CD4-positive, alpha-beta T cell treated with Interleukin-15 for 4 hours (primary cell): ENCODE data around the gene STS.
A peak's percentile ranks its signal among the peaks of the same experiment; 100 is the strongest.

ENCODE experiments used
- DNase-seq: peaks from one replicate; pipeline ENCODE4 v3.0.0-alpha.2; 2020; ENCODE audit warnings: low spot score

The STS gene, protein sequence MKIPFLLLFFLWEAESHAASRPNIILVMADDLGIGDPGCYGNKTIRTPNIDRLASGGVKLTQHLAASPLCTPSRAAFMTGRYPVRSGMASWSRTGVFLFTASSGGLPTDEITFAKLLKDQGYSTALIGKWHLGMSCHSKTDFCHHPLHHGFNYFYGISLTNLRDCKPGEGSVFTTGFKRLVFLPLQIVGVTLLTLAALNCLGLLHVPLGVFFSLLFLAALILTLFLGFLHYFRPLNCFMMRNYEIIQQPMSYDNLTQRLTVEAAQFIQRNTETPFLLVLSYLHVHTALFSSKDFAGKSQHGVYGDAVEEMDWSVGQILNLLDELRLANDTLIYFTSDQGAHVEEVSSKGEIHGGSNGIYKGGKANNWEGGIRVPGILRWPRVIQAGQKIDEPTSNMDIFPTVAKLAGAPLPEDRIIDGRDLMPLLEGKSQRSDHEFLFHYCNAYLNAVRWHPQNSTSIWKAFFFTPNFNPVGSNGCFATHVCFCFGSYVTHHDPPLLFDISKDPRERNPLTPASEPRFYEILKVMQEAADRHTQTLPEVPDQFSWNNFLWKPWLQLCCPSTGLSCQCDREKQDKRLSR

DNA sequence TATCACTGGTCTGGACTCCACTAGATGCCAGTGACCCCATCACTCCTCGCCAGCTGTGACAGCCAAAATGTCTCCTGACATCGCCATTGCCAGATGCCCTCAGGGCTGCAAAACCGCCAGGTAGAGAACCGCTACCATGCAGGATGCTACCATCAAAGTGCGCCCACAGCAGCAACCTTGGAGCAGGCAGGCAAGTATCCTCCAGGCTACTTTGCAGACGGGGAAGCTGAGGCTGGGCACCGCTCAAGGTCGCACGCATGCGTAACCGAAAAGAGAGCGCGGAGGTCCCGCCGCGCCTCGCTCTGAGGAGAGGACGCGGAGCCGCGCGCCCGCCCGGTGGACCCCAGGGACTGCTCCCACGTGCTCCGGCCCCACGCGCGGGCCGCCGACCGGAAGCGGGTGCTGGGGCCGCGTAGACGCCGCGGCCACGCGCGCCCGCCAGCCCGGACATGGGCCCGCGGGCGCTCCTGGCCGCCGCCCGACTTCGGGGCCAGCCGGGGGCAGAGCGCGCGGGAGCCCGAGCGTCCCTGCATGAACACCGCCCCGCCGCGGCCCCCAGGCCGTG, at the start of gene STS:
STS (plus strand) TSS at position 300 of the 565 bp plus-strand sequence. CDS start 105,488 bp downstream, outside the sequence.
- DNase-seq = peak; percentile 7

DNA sequence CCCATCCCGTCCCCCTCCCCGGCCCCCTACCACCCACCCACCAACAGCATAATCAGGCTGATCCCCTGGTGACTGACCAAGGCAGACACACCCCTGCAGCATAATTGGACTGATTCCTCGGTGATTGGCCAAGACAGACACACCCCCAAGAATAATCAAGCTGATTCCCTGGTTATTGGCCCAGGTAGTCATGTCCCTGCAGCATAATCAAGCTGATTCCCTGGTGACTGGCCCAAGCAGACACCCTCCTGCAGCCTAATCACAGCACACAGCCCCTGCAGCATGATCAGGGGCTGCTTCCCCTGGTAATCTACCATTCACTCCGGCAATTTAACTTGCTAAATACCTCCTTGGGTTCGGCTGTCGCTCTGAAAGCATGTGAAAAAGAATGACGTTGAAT, 47.5 kb upstream of the STS start:
- no peak for DNase-seq

DNA sequence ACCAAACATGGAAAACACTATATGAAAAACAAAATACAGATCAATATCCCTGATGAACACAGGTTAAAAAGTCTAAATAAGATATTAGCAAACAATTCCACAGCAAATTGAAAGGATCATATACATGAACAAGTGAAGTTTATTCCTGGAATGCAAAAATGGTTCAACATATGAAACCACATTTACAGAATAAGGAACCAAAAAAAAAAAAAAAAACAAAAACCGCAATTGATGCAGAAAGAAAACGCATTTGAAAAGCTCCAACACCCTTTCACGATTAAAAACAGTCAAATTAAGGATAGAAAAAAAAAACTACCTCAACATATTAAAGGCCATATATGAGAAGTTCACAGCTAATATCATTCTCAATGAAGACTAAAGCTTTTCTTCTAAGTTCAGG, 45.4 kb upstream of the STS start:
- no peak for DNase-seq

DNA sequence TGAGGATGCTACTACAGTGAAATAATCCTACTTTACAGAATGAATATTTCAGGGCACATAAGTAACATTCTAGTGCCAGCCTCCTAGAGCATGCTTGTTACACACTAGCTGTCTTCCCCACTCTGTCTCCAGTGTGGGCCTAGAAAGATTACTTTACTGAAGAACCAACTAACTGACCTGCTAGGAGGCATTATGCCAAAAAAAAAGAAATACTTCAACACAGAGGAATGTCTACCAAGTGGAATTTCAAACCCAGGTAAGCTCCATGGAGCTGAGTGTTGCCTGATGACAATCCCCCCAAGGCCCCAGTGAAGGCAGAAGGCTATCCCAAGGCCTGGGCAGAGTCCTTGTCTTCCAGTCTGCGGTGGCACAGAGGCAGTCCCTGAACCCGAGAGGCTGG, 40.9 kb upstream of the STS start:
- no peak for DNase-seq

DNA sequence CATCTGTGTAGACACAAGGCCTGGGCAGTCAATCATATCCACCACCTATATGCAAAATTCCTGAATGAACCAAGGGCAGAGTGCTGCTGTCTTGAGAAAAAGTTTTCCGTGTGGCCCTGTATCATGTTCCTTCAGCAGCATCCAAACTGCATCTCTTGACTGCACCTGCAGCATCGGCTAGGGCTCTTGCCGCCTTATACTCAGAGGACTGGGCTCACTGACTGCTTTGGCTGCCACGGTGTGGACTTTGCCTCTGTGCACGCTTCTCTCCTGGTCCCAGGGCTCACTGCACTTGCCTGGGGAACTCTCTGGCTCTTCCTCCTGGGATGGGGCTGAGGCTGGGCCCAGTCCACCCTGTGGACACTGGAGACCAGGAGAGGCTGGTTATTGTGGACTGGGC, 39.5 kb upstream of the STS start:
- DNase-seq = no peak

DNA sequence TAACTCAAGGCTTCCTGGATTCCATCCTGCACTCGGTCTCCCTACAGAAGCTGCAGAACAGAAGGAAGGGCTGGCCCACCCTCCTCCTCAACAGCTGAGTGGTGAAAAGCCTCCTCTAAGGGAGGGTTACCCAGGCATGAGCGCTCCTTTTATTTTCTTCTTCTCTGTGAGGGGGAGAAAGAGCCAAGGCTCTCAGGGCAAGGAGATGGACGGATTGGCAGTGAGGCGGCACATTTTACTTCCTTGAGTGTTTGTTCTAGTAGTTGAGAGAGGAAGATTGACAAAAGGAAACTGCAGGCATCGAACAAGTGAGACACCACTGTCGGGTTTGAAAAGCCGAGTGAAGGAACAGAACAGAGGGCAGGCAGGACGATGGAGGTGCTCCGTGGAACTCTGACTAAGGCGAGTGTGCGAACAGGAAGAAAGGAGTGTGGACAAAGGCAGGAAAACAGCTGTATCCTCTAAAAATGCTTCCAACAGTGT, 38.4 kb upstream of the STS start:
- DNase-seq = no peak

DNA sequence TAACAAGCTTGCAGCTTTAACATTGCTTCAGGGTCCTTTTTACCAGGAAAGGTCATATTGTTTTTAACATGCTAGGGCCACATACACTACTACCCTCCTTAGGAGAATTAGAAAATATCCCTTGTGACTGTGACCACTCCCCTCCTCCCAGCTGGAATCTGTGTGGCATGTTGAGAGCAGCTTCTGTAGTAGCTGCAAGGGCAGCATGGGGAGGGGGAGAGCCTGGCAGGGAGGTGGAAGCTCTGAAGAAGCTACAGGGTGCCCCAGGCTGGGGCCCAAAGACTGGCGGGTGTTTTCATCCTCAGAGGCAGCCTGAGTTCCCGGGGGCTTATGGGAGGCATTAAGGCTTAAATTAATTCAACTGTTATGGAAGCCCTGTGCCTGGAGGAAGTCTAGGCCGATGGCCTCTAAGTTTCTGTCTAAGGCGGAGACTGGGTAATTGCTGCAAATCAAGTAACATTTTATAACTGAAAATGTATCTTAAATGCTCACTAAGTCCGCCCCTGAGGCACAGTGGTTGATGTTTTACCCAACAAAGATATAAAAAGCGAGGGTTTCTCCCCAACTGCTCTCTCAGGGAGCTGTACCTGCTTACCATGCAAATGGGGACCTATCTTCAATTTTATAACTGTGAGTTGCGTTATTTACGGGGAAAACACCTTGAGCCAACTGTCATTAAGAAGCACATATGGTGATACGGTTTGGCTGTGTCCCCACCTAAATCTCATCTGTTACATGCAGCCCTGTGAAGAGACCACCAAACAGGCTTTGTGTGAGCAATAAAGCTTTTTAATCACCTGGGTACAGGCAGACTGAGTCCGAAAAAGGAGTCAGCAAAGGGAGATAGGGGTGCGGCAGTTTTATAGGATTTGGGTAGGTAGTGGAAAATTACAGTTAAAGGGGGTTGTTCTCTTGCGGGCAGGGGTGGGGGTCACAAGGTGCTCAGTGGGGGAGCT, 37.4 kb upstream of the STS start:
- no peak for DNase-seq

DNA sequence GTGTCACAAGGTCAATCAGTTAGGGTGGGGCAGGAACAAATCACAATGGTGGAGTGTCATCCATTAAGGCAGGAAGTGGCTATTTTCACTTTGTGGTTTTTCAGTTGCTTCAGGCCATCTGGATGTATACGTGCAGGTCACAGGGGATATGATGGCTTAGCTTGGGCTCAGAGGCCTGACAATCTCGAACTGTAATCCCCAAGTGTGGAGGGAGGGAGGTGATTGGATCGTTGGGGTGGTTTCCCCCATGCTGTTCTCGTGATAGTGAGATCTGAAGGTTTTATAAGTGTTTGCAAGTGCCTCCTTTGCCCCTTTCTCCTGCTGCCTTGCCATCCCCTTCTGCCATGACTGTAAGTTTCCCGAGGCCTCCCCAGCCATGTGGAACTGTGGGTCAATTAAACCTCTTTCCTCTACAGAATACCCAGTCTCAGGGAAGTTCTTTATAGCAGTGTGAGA, 36.7 kb upstream of the STS start:
- no peak for DNase-seq

DNA sequence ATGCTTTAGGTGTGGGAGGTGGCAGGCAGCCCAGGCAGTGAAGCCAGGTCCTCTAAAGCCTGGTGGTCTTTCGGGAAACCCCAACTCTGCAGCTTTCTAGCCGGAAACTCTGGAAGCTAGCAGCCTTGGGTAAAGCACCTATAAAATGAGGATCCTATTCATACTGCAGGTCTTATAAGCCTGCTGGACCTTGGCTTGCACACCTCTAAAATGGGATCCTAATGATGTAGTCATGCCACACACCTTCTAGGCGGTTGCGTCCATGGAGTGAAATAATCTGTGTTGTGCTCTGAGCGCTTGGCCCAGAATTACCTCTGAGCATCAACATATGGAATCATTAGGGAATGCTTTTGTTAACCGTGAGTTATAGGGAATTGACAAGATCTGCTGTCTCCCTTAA, 36.0 kb upstream of the STS start:
- no peak for DNase-seq

DNA sequence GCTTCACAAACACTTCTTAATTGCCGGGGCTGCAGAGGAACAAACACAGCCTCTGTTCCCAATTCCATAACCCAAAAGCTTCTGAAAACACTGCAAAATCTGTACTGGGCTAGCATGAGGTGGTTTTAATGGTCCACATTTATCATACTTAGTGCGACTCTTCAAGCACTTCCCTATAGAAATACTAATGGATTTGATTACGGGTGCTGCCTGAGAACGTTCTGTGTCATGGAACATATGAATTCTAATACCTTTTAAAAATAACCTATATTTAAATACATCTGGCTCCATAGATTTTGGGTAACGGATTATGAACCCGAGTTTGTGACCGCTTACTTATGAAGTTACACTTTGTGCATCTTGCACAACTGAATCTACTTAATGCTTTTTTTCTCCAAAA, 35.4 kb upstream of the STS start:
- no peak for DNase-seq

DNA sequence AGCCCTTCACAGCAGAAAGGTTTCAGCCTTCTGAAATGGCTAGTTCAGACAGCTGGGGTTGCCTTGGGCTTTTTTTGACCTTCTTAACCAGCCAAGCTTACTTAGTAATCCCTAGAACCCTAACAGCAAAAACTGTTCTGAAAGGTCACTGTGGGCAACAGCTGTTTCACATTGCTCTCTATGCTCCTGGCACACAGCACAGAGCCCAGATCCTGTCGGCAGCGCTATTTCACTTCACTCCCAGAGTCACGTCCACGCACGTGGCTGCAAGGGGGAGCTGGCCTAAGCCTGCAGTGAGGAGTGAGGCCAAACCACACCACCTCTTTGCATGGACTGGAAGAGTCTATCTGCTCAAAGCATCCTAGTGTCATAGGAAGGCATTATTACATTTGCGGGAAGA, 32.0 kb upstream of the STS start:
- no peak for DNase-seq

DNA sequence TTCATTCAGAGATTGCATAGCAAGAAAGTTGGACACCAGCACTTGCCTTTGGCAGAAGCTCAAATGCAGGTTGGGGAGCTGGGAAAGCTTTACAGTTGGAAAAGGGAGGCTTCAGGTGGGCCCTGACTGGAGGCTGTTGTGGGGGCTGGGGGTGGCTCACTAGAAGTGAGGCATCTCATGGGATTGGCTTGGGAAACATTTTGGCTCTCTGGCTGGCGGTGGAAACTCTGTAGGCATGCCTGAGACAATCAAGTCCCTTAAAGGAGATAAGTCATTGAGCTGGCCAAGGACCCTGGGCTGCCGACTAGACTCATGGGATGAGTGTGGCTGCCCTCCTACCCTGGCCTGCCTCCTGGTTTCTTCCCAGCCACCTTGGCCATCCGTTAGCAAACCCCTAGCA, 31.4 kb upstream of the STS start:
- DNase-seq = no peak

DNA sequence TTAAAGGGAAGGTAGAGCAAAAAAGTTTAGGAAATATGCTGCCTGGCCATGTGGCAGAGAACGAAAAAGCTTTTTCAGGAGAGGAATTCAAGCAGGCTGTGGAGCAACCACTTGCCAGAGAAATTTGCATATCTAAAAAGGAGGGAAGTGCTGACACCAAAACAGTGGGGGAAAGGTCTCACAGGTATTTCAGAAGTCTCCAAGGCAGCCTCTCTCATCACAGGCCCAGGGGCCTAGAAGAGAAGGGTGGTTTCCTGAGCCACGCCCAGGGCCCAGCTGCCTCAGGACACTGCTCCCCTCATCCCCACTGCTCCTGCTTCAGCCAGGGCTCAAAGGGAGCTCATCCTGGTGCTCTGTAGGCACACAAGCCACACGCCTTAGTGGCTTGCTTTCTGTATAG, 29.9 kb upstream of the STS start:
- DNase-seq = no peak

DNA sequence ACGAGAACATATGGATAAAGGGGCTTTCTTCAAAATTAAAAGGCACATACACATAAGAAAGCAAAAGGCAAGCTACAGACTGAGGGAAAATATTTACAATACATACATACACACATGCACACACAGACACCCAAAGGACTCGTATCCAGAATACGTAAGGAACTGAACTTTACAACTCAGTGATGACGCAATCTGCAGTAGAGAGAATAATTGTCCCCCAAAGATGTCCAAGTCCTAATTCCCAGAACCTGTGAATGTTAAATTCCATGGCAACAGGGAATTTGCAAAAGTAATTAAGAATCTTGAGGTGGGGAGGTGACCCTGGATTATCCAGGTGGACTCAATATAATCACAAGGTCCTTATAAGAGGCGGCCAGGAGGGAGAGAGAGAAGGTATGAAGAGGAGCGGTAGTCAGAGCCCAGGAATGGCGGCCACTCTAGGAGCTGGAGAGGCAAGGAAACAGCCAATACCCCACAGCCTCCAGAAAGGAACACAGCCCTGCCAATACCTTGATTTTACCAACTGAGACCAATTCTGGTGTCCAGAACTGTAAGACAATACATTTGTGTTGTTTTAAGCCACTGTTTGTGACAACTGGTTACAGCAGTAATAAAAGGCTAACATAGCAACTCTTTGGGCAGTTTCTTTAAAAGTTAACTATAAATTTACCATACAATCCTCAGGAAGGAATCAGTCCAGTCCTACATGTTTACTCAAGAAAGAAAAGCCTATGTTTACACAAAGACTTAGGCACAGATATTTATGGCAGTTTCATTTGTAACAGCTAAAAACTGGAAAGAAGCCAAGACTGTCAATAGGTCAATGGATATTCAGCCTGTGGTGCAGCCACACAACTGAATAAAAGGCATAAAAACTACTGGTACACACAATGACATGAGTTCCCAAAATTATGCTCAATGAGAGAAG, 27.3 kb upstream of the STS start:
- DNase-seq = no peak

DNA sequence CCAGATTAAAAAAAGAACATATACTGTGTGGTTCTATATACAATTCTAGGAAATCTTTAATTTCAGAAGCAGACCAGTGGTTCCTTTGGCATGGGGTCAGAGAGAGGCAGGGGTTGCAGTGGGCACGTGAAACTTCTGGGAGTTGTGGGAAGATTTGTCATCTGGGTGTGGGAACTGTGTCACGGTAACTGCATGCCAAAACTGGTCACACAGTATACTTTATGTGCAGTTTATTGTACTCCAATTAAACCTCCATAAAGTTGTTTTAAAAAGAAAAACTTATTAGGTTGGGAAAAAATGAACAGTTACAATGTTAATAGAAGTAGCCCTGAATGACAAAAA, 26.7 kb upstream of the STS start:
- no peak for DNase-seq

DNA sequence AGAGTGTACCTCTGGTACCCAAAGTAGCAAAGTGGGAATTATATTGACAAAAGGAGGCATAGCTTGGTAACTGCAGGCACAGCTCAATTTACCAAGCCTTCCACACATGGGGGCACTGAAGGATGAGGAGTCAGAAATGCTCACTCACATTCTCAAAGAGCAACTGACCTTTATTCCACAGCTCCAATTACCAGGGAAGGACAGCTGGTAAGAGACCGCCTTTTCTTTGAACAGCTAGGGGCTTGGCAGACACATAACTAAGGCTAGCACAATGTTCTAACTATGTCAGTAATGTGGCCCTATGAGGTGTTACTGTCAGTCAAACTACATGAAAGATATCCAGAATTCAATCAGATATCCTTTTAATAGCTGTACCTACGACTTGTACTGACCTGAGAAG, 20.5 kb upstream of the STS start:
- DNase-seq = no peak

DNA sequence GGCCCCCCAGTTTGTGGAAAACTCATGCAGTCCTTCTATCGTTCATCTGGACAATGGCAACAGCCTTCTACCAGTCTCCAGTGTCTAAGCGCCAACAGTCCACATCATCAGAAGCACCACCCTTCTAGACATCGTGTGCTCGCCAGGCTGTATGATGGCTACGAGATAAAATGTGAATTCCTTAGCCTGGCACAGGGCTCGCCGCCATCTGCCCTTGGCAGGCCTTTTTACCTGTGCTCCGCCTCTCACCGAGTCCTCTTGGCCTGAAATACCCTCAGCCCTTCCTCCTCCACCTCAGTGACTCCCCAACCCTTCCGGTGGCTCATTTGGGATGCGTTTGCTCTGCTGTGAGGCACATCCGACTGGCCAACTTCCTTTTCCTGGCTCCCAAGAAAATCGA, 15.9 kb upstream of the STS start:
- no peak for DNase-seq

DNA sequence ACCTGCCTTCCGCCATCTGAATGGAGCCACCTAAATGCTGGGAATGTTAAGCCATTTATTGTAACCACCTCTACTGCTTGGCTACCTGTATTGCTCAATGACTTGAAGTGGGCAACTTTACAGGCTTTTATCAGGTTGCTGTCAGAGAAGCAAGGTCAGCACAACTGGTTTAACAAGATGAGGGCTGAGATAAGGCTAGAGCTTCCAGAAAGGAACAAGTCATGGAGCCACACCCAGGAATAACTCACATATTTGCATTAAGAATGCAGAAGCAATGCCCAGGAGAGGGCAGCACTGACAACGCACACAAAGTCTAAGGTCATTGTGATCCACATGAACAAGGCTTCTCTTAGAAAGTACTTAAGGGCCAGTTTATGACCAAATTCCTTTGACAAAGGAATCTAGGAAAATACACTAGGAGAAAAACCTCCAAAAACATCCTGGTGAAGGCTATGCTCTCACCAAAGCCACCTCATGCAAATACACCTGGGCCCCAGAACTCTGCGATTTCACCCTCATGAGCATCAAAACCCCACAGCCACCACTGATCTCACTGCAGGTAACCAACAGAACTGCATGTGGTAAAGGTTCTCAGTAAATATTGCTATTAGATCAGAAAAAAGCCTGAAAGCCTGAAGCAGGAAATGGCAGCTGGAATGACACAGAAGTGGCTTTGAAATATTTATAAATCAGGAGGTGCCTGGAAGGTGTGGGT, 15.0 kb upstream of the STS start:
- DNase-seq = peak; percentile 21

DNA sequence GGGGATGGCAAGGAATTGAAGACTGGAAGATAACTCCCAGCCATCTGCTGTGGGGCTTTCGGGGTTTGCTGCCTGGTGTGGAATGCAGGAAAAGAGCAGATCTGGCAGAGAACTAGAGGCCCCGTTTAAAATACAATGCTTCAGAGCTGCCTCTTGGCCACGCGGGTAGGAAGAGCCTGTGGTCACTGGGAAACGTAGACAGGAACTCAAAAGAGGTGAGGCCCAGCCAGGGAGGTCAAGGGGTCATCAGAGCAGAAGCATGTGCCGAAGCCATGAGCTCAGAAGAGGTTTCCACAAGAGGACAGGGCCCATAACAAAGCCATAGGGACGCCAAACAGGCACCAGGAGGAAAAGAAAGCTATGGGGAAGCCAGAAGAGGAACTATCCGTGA, 14.5 kb upstream of the STS start:
- no peak for DNase-seq

DNA sequence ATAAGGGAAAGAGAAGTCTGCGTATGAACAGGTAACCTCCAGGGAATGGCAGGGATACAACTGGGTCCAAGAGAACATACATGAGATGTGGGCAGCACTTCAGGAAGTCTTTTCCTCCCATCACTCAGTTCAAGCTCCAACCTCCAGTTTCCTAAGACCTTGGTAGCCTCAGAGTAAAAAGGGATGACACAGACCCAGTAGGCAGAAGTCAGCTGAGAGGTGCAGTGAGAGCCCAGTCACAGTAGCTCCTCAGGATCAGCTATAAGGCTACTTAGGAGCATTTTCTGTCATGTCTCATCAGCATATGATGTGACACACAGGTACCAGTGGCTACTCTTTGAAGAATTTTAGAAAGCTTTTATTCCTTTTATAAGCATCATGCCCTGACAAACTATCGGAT, 12.5 kb upstream of the STS start:
- no peak for DNase-seq
